Hippocampal formation (tissue), 2 donors: ENCODE measurements around the gene INTS12.
"Not testable (repeated sequence)": the region's sequence is repeated elsewhere in the genome, so short reads cannot be mapped to it uniquely, and the experiment has no call there.

Experiments used
- DNase-seq, 2 donors: peaks; one replicate each; lab custom pipeline; 2025; lab: John Stamatoyannopoulos, UW

Gene INTS12

GRCh38 chr4:105708181-105709080, at the start of gene INTS12, which contains the start of gene GSTCD:
Gene INTS12 (minus strand): TSS chr4:105708689. CDS start chr4:105700005, 8,684 bp downstream.
Gene GSTCD (plus strand): TSS chr4:105708784. CDS start chr4:105717614, 8,830 bp downstream.
- DNase-seq = peak; percentile 84 to 90

GRCh38 chr4:105755375-105755774, 46.9 kb upstream of the INTS12 start:
- DNase-seq = no peak

- no peak for DNase-seq
These were observed 44.9 kb upstream of the INTS12 start for GRCh38 chr4:105753361-105753760.

GRCh38 chr4:105751718-105752299, 43.3 kb upstream of the INTS12 start:
- no peak for DNase-seq

- no peak for DNase-seq
These were observed 39.7 kb upstream of the INTS12 start for GRCh38 chr4:105748222-105748621.

GRCh38 chr4:105741548-105741947, 33.1 kb upstream of the INTS12 start:
- no peak for DNase-seq

- not testable (repeated sequence) for DNase-seq
These were observed 26.7 kb upstream of the INTS12 start for GRCh38 chr4:105735217-105735616.

- not testable (repeated sequence) for DNase-seq
These were observed 21.4 kb upstream of the INTS12 start for GRCh38 chr4:105729895-105730294.

GRCh38 chr4:105725623-105726022, 17.1 kb upstream of the INTS12 start:
- no peak for DNase-seq

GRCh38 chr4:105719204-105719603, 10.7 kb upstream of the INTS12 start:
- DNase-seq = no peak

GRCh38 chr4:105715692-105716278, 7.3 kb upstream of the INTS12 start:
- DNase-seq = peak in 1 of 2 donors; percentile 66

GRCh38 chr4:105714932-105715331, 6.4 kb upstream of the INTS12 start:
- DNase-seq = no peak

GRCh38 chr4:105714071-105714521, 5.6 kb upstream of the INTS12 start:
- DNase-seq = no peak

- DNase-seq = no peak
These were observed 4.3 kb upstream of the INTS12 start for GRCh38 chr4:105712766-105713165.

- DNase-seq = no peak
These were observed 2.2 kb upstream of the INTS12 start for GRCh38 chr4:105710678-105711077.

GRCh38 chr4:105710012-105710600, 1.6 kb upstream of the INTS12 start:
- no peak for DNase-seq

GRCh38 chr4:105709081-105709450, 577 bp upstream of the INTS12 start:
- DNase-seq = no peak

GRCh38 chr4:105707782-105708180, 708 bp downstream of the INTS12 start:
- no peak for DNase-seq

- DNase-seq = no peak
These were observed 9.9 kb downstream of the INTS12 start for GRCh38 chr4:105698607-105699006.

- not testable (repeated sequence) for DNase-seq
These were observed 12.7 kb downstream of the INTS12 start for GRCh38 chr4:105695832-105696231.

- DNase-seq = not testable (repeated sequence)
These were observed 13.7 kb downstream of the INTS12 start for GRCh38 chr4:105694812-105695211.

GRCh38 chr4:105686571-105686970, 21.9 kb downstream of the INTS12 start:
- DNase-seq = no peak
